K562 (cell line): ENCODE measurements around the gene COQ8B. TPM values are rescaled to one million over a fixed set of nuclear protein-coding genes. Genes with fewer than 3 reads are reported as not detected.
A peak's percentile ranks its signal among the peaks of the same experiment; 100 is the strongest.

ENCODE experiments used
- BMI1 ChIP-seq: fragments of 150-350 bp; IDR thresholded peaks from 2 replicates; pipeline ENCODE4 v1.6.1; 2014; ENCODE audit warnings: low read length
- CBX1 ChIP-seq: sonication (generic); IDR thresholded peaks from 2 replicates; pipeline ENCODE4 v1.6.1; 2016; ENCODE audit warnings: antibody characterized with exemption, low read depth, mild to moderate bottlenecking
- DACH1 ChIP-seq: fragments of 450-650 bp; IDR thresholded peaks from 2 replicates; pipeline ENCODE4 v1.6.1; 2018; ENCODE audit not compliant: partially characterized antibody
- E2F6 ChIP-seq, 2 experiments: IDR thresholded peaks; 2 replicates each; pipeline ENCODE4 v1.6.1; 2011; ENCODE audit warnings: borderline replicate concordance in 1 of 2, control low read depth in 1 of 2, low read depth in 1 of 2, low read length in 1 of 2, mild to moderate bottlenecking in 1 of 2, mixed read lengths in 1 of 2, moderate library complexity in 1 of 2; ENCODE audit not compliant: insufficient read depth in 1 of 2, insufficient read length in 1 of 2, poor library complexity in 1 of 2, severe bottlenecking in 1 of 2; ENCODE audit errors: extremely low read depth in 1 of 2
- ELF1 ChIP-seq: fragments of 200-800 bp; sonication (Bioruptor generic); IDR thresholded peaks from 2 replicates; pipeline ENCODE4 v1.6.1; 2016; ENCODE audit warnings: missing genetic modification characterization, missing compliant biosample characterization
- HES1 ChIP-seq: fragments of 450-650 bp; IDR thresholded peaks from 2 replicates; pipeline ENCODE4 v1.6.1; 2016; ENCODE audit warnings: low read depth, mild to moderate bottlenecking, moderate library complexity
- MCM7 ChIP-seq, 2 experiments: fragments of 450-650 bp; IDR thresholded peaks; 2 replicates each; pipeline ENCODE4 v1.6.1; 2016 to 2018
- NCOR1 ChIP-seq: fragments of 450-650 bp; IDR thresholded peaks from 2 replicates; pipeline ENCODE4 v1.6.1; 2016; ENCODE audit warnings: mild to moderate bottlenecking, moderate library complexity
- PHB ChIP-seq: fragments of 250-450 bp; sonication (Bioruptor Pico); IDR thresholded peaks from 2 replicates; pipeline ENCODE4 v1.5.0; 2021
- POLR2A ChIP-seq: fragments of 450-650 bp; conservative IDR thresholded peaks from 2 replicates; pipeline ENCODE4 v1.6.1; 2016
- PYGO2 ChIP-seq: fragments of 450-650 bp; IDR thresholded peaks from 2 replicates; pipeline ENCODE4 v1.6.1; 2016; ENCODE audit warnings: mild to moderate bottlenecking, missing genetic modification characterization, moderate library complexity, missing compliant biosample characterization
- RBM14 ChIP-seq: fragments of 200-400 bp; formaldehyde crosslinking; IDR thresholded peaks from 2 replicates; pipeline ENCODE4 v1.6.1; 2018; ENCODE audit warnings: low read depth, mild to moderate bottlenecking, low read length, moderate library complexity, borderline replicate concordance; ENCODE audit not compliant: insufficient read depth
- RUNX1 ChIP-seq: sonication (generic); IDR thresholded peaks from 2 replicates; pipeline ENCODE4 v1.6.1; 2016; ENCODE audit warnings: antibody characterized with exemption, low read depth
- SUPT5H ChIP-seq: fragments of 450-650 bp; IDR thresholded peaks from 2 replicates; pipeline ENCODE4 v1.6.1; 2016
- ZBTB7A ChIP-seq: IDR thresholded peaks from 2 replicates; pipeline ENCODE4 v1.6.1; 2011; ENCODE audit warnings: low read depth, mild to moderate bottlenecking, low read length, moderate library complexity, borderline replicate concordance; ENCODE audit not compliant: control insufficient read depth
- ZNF384 ChIP-seq: IDR thresholded peaks from 2 replicates; pipeline ENCODE4 v1.6.1; 2012; ENCODE audit warnings: low read depth, low read length, improper control_type of control experiment
- ZNF436 ChIP-seq: fragments of 250-450, 450-650 bp; sonication (Bioruptor Pico); formaldehyde crosslinking; IDR thresholded peaks from 2 replicates; pipeline ENCODE4 v1.7.0; 2020; ENCODE audit warnings: mild to moderate bottlenecking
- ZNF57 ChIP-seq: fragments of 450-650 bp; formaldehyde crosslinking; IDR thresholded peaks from 2 replicates; pipeline ENCODE4 v1.4.0; 2020; ENCODE audit warnings: mild to moderate bottlenecking, moderate library complexity
- ZNF696 ChIP-seq: fragments of 250-450 bp; sonication (Bioruptor Pico); conservative IDR thresholded peaks from 2 replicates; pipeline ENCODE4 v1.4.0; 2020; ENCODE audit warnings: mild to moderate bottlenecking, moderate library complexity
- ZNF785 ChIP-seq: fragments of 250-450 bp; sonication (Bioruptor Pico); IDR thresholded peaks from 2 replicates; pipeline ENCODE4 v1.4.0; 2020; ENCODE audit warnings: mild to moderate bottlenecking
- polyA plus RNA-seq, 8 experiments: library from polyadenylated mRNA; depleted of rRNA in 4 of 8; stranded (reverse) in 5 of 8; unstranded in 3 of 8; fragments of >200 nt; fragmentation: Nextera tagmentation in 2 of 8; fragmentation: Illumina TruSeq in 1 of 8; extraction: Ambion mirVana in 2 of 8; extraction: Trizol in 1 of 8; gene quantifications; 2 replicates each; pipeline versions ENCODE4 v1.2.1 to v1.2.3, GENCODE V29; 2011 to 2014; ENCODE audit warnings: inconsistent platforms in 1 of 8, missing spikeins in 1 of 8
- total RNA-seq, 7 experiments: library from RNA; depleted of rRNA in 6 of 7; stranded (reverse); fragments of >200 nt in 6 of 7; fragmentation: Illumina TruSeq in 2 of 7; extraction: Trizol in 2 of 7; gene quantifications; 2 replicates each; pipeline versions ENCODE4 v1.2.1 to v1.2.3, GENCODE V29; 2011 to 2021; ENCODE audit warnings: low replicate concordance in 1 of 7

Gene COQ8B
- total and polyA plus RNA-seq, 9 of the 15 experiments (the other 6 are each of a cell fraction or from before 2014, with no cell fraction given) = 0.41 to 32.3 (median 12.9) TPM

DNA sequence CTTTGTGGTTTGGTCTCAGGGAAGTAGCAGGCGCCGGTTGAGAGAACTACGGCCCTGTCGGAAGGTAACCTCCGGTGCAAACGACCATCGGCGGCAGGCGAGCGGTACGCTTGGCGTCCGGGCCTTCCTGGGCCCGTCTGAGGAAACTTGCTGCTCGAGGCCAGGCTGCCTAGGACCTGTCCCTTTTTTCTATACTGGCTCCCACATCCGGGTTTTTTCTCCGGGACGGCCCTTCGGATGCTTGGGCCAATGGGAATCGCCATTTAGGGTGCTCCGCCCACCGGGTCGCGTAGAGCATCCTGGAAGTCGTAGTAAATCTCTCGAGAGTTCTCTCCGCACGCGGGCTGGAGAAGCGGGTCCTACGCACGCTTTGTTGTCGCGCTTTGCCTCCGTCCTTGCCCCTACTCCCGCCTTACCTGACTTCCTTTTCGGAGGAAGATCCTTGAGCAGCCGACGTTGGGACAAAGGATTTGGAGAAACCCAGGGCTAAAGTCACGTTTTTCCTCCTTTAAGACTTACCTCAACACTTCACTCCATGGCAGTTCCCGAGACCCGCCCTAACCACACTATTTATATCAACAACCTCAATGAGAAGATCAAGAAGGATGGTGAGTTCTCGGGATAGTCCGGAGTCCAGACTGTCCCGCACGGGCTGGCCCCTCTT, 34.3 kb upstream of the COQ8B start, which contains the start of gene SNRPA (continued):
- peak; percentile 93 to 94 for TF ChIP-seq E2F6 (IDR thresholded peaks at IDR 0.05; ENCODE audit: borderline replicate concordance in 1 of 2, extremely low read depth in 1 of 2, insufficient read depth in 1 of 2, insufficient read length in 1 of 2, low read depth in 1 of 2, low read length in 1 of 2, poor library complexity in 1 of 2, severe bottlenecking in 1 of 2)
- peak; percentile 85 for TF ChIP-seq ELF1 (tag)
- no peak for TF ChIP-seq ZNF436 (CRISPR knock-in tag)
- no peak for TF ChIP-seq ZNF696 (CRISPR knock-in tag)
- no peak for TF ChIP-seq RBM14
- no peak for TF ChIP-seq MCM7 (IDR thresholded peaks at IDR 0.05)
- TF ChIP-seq ZNF384 = 0 out of 2 replicates have a peak, but pooled peaks have one; percentile 41
- no peak for TF ChIP-seq RUNX1
- TF ChIP-seq PYGO2 (tag) = no peak
- no peak for TF ChIP-seq NCOR1
- TF ChIP-seq BMI1 = no peak
- no peak for TF ChIP-seq PHB
- TF ChIP-seq POLR2A = peak; percentile 93
- no peak for TF ChIP-seq ZNF785 (CRISPR knock-in tag)
- 0 out of 2 replicates have a peak, but pooled peaks have one; percentile 35 for TF ChIP-seq CBX1
- TF ChIP-seq ZBTB7A = no peak
- TF ChIP-seq SUPT5H = peak; percentile 85
- no peak for TF ChIP-seq DACH1
- TF ChIP-seq HES1 = no peak
- TF ChIP-seq ZNF57 (CRISPR knock-in tag) = no peak
